ENCODE data around the gene MSANTD1.

The MSANTD1 gene

DNA sequence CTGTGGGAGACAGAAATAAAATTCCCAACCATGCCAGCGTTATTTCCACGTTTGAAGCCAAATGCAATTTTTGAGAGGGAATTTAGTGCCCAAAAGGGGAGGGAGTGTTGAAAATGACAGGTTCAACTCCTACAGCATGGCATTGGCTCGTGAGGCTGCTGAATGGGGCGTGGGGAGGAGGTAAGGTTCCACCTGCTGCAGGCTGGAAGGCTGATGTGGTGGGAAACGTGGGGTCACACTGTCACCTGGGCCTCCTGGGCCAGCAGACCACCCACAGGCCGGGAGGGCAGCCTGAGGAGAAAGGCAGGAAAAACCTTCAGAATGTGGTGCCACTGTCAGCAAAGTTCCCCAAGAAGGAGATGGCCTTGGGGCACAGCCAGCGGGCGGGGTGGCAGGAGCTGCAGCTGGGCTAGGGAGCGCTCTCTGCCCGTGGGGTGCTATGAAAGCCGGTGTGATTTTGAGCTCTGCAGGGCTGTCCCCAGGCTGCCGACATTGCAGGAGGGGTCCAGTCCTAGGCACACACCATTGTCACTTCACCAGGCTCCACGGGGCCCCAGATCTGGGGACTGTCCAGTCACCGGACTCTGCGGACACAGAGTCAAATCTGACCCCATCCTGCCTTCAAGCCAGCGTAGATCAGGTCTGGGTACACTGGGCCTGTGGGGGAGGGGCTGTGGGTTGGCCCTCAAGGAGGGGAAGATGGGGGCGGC, 19.6 kb downstream of the MSANTD1 start:
- no peak overlapping the region for H3K4me3 Mint-ChIP-seq
- no peaks in the 10 kb centered on the region for H3K4me1 Mint-ChIP-seq
- peaks cover 3% of the 10 kb centered on the region for H3K9me3 Mint-ChIP-seq
- H3K36me3 Mint-ChIP-seq (ENCODE audit: low read depth), result peaks cover 1% of the 10 kb centered on the region
- H3K27me3 Mint-ChIP-seq, result peaks cover 2% of the 10 kb centered on the region
- ATAC-seq (no peak), DNase-seq (no peak)
- no peak overlapping the region for H3K27ac Mint-ChIP-seq

DNA sequence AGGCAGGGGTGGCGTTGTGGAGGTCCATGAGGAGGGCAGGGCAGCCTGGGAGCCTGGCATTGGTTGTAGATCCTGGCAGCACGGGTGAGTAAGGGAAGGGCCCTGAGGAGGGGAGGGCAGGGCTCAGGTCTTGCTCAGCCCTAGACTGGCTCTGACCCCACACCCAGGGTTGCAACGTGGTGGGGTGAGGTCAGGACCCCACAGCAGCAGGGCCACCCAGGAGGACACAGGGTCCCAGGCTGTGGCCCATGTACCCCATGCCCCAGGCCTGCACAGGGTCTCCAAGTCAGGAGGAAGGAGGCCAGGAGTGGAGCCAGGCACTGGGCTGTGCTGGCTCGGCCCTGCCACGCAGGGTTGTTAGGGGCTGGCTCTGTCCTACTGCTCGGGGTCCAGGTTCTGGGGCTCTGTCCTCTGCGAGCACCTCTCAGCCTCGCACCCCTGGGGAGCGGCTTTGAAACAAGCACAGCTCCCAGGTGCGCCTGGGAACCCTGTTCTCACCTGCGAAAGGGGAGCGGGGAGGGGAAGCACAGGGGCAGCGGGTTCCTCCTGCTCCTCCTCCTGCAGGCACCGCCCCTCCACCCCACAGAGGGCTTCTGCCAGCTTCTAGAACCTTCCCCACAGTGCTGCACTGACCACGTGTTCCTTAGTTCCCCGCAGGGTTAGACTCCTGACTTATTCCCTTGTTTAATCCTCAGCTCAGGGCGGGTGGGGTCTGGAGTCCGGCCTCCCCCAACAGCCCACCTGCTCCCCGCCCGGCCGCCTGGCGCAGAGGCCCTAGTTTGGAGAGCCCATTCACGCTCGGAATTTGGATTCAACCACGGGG, 20.4 kb downstream of the MSANTD1 start:
- no peak for DNase-seq
- no peak for ATAC-seq
- Mint-ChIP-seq H3K36me3 (ENCODE audit: low read depth) (peaks cover 1% of the 10 kb centered on the region), H3K4me1 (no peaks in the 10 kb centered on the region), H3K27ac (no peak overlapping the region), H3K27me3 (peaks cover 2% of the 10 kb centered on the region), H3K4me3 (no peak overlapping the region), H3K9me3 (peaks cover 4% of the 10 kb centered on the region)

DNA sequence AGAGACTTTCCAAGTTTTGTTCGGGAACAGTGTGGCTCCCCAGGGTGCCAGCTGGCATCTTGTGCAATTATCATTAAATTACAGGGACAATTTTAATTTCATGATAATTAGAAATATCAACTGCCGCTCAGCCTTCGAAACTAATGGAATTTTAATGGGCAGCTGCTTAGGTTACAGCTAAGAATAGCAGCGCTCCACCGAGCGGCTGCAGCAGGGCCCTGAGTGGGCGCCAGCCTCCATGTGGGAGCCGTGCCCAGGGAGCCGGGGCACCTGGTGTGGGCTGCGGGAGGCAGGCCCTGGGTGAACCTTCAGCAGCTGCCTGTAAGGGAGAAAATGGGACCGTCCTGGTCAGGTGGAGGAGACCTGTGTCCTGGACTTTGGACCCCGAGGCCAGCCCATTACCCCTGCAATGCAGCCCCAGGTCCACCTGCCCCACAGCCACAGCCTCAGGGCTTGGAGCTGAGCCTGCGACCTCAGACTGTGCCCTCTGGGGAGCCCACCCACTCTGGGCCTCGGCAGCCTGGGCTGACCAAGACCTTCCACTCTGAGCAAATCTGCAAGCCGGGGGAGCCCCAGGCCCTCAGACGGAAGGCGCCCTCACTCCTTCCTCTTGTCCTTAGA, 21.1 kb downstream of the MSANTD1 start:
- ATAC-seq (no peak), DNase-seq (no peak)
- Mint-ChIP-seq H3K4me1 (no peaks in the 10 kb centered on the region), H3K27me3 (peaks cover 2% of the 10 kb centered on the region), H3K4me3 (no peak overlapping the region), H3K36me3 (ENCODE audit: low read depth) (peaks cover 1% of the 10 kb centered on the region), H3K9me3 (peaks cover 4% of the 10 kb centered on the region), H3K27ac (no peak overlapping the region)

DNA sequence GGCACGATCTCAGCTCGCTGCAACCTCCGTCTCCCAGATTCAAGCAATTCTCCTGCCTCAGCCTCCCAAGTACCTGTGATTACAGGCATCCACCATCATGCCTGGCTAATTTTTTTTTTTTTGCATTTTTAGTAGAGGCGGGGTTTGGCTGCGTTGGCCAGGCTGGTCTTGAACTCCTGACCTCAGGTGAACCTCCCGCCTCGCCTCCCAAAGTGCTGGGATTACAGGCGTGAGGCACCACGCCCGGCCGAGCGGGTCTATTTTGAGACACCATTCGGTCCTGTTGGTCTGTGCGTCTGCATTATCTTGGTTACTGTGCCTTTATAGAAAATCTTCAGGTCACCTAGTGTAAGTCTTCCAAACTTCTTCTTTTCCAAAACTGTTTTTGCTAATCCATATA, 22.2 kb downstream of the MSANTD1 start:
- Mint-ChIP-seq H3K36me3 (ENCODE audit: low read depth) (peaks cover 1% of the 10 kb centered on the region), H3K27me3 (peaks cover 2% of the 10 kb centered on the region), H3K4me1 (no peaks in the 10 kb centered on the region), H3K9me3 (peaks cover 4% of the 10 kb centered on the region), H3K4me3 (no peak overlapping the region), H3K27ac (no peak overlapping the region)
- DNase-seq, result no peak
- ATAC-seq, result no peak

DNA sequence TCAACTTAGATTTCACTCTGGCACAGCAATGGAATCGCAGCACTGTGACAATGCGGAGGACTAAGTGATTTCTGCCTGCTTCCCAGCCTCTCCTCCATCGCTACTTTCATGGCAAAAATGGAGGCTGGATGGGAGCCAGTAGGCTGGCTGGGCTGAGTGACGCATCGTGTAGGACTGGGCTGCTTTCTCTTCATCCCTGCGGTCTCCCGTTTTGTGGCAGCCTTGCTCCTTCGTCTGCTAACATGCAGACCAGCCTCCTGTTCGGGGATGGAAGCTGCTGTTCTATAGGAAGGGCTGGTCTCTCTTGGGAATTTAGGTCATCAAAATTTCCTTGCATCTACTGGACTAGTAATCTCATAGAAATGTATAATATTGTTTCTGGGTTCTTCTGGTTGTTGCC, 28.0 kb downstream of the MSANTD1 start:
- Mint-ChIP-seq H3K4me3 (no peak overlapping the region), H3K4me1 (no peaks in the 10 kb centered on the region), H3K27ac (no peak overlapping the region), H3K27me3 (peaks cover 2% of the 10 kb centered on the region), H3K9me3 (peaks cover 18% of the 10 kb centered on the region), H3K36me3 (ENCODE audit: low read depth) (peaks cover 7% of the 10 kb centered on the region)
- DNase-seq, result no peak
- no peak for ATAC-seq

DNA sequence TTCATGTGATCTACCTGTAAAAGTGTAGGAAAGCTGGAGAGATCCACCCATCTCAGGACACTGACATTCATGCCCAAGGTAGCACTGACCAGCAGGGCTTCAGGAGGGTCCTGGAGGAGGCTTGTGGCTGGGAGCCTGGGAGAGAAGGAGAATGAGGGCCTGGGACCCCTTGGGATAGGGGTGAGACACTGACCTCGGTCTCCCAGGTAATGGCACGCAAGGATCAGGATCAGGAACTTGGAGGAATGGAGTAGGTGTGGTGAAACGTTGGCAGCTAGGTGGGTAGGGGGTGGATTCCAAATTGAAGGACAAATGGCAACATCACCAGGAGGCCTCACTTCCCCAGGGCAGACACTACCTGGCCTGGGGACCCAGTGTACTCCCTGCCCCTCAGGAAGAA, 31.5 kb downstream of the MSANTD1 start:
- Mint-ChIP-seq H3K27ac (no peak overlapping the region), H3K9me3 (peaks cover 15% of the 10 kb centered on the region), H3K4me3 (no peak overlapping the region), H3K27me3 (peaks cover 3% of the 10 kb centered on the region), H3K4me1 (no peaks in the 10 kb centered on the region), H3K36me3 (ENCODE audit: low read depth) (peaks cover 6% of the 10 kb centered on the region)
- DNase-seq (no peak), ATAC-seq (no peak)

DNA sequence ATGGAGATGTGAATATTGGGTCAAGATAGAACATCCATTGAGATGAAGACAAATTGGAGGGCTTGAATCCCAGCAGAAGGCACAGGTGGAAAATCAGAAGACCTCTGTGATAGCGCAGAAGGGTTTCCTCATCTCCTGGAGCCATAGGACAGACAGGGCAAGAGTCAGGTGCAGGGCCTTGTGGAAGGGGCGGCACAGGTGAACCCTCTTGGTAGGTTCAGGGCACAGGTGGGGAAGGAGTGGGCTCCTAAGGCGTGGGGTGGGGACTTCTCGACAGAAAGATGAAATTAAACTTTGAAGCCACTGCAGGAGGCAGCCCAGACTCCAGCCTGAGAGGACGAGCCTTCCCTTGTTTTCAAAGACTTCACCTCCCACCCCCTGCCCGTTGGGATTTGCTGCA, 34.5 kb downstream of the MSANTD1 start:
- Mint-ChIP-seq H3K4me1 (peaks cover 6% of the 10 kb centered on the region), H3K4me3 (no peak overlapping the region), H3K27me3 (peaks cover 11% of the 10 kb centered on the region), H3K9me3 (peaks cover 12% of the 10 kb centered on the region), H3K27ac (no peak overlapping the region), H3K36me3 (ENCODE audit: low read depth) (peaks cover 4% of the 10 kb centered on the region)
- no peak for DNase-seq
- ATAC-seq, result no peak

DNA sequence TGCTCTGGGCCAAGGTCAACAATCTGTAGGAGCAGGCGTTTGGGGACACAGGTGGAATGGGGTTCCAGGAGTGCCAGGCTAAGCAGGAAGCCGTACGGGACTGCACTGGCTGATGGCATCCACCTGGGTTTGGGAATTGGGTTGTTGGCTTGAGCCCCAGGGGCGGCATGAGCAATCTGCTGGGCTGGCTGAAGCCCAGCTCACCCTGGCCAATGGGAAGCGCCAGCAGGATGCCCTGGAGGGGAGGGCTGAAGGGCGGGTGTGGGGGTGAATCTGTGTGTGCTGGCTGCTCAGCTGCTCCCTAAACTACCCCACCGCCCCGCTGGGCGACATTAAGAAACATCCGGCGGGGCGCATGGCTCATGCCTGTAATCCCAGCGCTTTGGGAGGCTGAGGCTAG, 35.0 kb downstream of the MSANTD1 start:
- Mint-ChIP-seq H3K27me3 (peaks cover 11% of the 10 kb centered on the region), H3K36me3 (ENCODE audit: low read depth) (peaks cover 4% of the 10 kb centered on the region), H3K4me3 (no peak overlapping the region), H3K27ac (no peak overlapping the region), H3K4me1 (peaks cover 6% of the 10 kb centered on the region), H3K9me3 (peaks cover 8% of the 10 kb centered on the region)
- ATAC-seq (no peak), DNase-seq (no peak)

DNA sequence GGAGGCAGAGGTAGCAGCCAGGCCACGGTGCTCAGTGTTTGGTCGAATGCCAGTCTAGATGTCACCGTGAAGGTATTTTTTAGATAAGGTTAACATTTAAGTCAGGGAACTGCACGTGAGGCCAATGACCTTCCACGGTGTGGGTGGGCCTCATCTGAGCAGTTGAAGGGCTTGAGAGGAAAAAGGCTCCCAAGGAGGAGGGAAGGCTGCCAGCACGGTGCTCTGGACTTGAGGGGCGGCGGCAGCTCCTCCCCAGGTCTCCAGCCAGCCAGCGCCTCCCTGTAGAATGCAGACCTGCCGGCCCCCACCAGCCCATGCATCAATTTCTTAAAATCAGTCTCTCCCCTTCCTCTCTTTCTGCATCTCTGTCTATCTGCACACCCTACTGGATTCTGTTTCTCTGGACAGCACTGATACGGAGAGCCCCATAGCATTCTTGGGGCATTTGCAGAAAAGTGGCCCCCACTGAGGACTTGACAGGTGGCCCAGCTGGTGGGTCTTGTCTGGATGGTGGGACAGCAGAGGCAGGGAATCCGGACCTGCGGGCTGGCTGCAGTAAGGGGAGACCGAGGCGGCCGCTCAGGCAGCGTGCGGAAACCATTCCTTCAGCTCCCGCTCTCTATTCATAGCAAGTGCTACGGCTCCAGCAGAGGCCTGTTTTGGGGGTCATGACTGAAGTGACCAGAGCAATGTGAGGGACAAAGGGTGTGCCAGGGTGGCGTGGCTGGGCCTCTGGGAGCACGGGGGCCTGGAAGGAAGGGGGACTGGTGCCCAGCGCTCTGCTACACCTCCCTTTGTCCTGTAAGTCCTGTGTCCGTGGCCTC, 36.0 kb downstream of the MSANTD1 start:
- Mint-ChIP-seq H3K4me1 (peaks cover 6% of the 10 kb centered on the region), H3K9me3 (peaks cover 6% of the 10 kb centered on the region), H3K27me3 (peaks cover 16% of the 10 kb centered on the region), H3K27ac (no peak overlapping the region), H3K36me3 (ENCODE audit: low read depth) (peaks cover 4% of the 10 kb centered on the region), H3K4me3 (no peak overlapping the region)
- DNase-seq (no peak), ATAC-seq (no peak)

DNA sequence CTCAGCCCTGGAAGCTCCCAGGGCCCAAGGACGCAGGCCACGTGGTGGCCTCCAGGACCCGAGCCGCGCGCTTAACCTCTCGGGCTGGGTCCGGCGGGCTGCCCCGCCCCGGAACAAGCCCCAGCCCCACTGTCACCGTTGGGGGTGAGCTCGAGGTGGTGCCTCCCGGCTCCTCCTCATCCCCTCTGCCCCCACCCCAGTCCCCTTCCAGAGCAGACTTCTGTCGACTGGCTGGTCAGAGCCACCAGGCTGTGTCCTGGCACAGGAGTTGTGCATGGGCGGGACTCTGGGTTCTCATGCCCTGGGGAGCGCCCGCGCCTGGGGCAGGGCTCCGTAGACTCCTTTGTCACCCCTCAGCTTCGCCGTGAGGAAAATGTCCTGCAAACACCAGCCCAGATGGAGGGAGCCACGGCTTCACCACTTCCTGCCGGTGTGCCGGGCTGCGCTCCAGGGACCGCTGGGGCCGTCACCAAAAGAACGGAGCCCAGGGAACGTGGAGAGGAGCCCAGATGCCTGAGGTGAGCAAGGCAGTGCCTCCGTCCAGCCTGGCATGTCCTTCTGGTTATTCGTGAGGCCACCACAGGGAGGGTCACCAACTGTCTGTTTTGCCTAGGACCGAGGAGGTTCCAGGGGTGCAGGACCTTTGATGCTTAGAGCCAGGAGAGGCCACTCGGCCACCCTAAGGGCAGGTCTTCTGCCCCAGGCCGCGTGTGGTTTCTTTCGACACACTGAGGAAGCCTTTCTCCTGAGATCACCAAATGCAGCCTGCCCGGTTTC, 36.8 kb downstream of the MSANTD1 start:
- Mint-ChIP-seq H3K27ac (no peak overlapping the region), H3K9me3 (peaks cover 6% of the 10 kb centered on the region), H3K4me3 (no peak overlapping the region), H3K27me3 (peaks cover 24% of the 10 kb centered on the region), H3K36me3 (ENCODE audit: low read depth) (peaks cover 4% of the 10 kb centered on the region), H3K4me1 (peaks cover 6% of the 10 kb centered on the region)
- DNase-seq, result no peak
- peak; percentile 55 for ATAC-seq

DNA sequence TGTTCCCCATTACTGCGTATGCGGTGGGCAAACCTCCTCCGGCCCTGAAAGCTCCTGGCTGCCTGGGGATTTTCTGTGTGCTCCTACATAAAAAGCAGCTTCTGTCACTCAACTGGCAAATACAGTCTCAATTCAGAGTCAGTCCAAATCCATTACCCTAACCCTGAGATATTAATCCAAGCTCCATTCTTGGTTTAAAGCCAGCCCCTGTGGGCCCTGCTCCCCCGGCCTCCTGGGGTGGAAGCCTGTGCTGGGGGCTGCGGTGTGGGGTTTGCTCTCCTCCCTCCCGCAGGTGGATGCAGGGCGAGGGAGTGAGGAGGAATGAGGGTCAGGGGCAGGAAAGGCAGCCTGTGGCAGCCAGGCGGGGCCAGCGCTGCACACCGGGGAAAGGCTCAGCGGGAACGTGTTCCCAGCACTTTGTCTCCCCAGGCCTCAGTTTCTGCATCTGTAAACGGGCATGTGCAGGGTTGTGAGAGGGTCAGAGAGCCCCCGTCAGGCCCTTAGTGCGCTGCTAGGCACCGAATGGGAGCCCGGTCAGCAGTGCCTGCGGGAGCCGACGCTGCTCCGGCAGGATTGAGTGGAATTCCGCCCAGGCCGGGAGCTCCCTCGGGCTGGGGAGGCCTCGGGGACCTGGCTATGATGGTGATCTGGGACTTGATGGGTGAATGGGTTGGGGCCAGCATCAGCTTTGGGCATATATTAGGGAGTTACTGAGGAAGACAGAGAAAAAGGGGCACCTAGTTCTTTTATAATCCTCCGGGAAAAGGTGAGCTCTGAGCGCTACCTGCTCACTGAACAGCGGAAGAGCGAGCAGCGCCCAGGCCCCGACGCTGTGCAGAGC, 37.6 kb downstream of the MSANTD1 start:
- DNase-seq (no peak), ATAC-seq (no peak)
- Mint-ChIP-seq H3K36me3 (ENCODE audit: low read depth) (peaks cover 4% of the 10 kb centered on the region), H3K9me3 (peaks cover 5% of the 10 kb centered on the region), H3K27me3 (peaks cover 29% of the 10 kb centered on the region), H3K4me1 (peaks cover 8% of the 10 kb centered on the region), H3K27ac (no peak overlapping the region), H3K4me3 (no peak overlapping the region)

DNA sequence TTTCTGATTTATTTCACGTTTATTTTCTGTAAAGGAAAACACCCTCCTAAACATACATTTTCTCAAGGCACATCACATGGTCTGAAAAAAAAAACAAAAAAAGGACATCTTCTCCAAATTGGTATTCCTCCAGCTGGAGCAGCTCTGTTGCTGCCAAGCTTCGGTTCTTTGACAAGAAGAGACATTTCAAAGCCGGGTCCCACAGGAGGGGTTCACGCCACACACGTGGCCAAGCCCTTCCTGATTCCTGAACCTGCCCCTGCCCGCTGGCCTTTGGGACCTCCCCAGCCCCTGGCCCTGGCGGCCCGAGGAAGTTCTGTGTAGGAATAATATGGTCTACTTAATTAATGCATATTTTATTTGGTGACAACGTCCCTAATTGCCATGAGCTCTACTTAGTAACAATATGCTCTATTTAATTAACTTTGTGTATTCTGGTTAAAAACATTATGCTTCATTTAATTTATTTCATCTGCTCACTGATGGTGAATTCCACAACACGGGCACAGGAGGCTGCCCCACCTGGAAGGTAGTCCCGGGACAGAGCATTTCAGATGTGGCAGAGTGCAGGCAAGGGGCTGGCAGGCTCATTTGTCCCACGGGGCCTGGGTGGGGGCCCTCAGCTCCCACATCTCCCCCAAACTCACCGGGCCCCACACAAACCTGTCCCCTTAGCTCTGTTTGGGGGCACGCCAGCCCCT, 38.5 kb downstream of the MSANTD1 start:
- Mint-ChIP-seq H3K36me3 (ENCODE audit: low read depth) (no peaks in the 10 kb centered on the region), H3K27ac (no peak overlapping the region), H3K9me3 (no peaks in the 10 kb centered on the region), H3K4me1 (peaks cover 13% of the 10 kb centered on the region), H3K4me3 (no peak overlapping the region), H3K27me3 (peaks cover 33% of the 10 kb centered on the region)
- no peak for ATAC-seq
- DNase-seq, result no peak
